ENCODE results near the gene TIMMDC1. TPM values are rescaled to one million over a fixed set of nuclear protein-coding genes. Genes with fewer than 3 reads are reported as not detected.

The TIMMDC1 gene
- total RNA-seq, 1 experiment from 2014 or later = 109 TPM

- H3T11ph ChIP-seq (ENCODE audit: low read length) = no peak overlapping the region
- no peaks in the 10 kb centered on the region for H3K9me3 ChIP-seq (ENCODE audit: control insufficient read depth, low read depth, low read length)
- no peaks in the 10 kb centered on the region for H3K4me1 ChIP-seq (ENCODE audit: insufficient read depth, low read length)
- H2AFZ ChIP-seq (ENCODE audit: low read length) = no peak overlapping the region
- H3K9ac ChIP-seq (ENCODE audit: extremely low read depth, insufficient read length, low read length) = no peak overlapping the region
- H3K4me3 Mint-ChIP-seq = no peak overlapping the region
- H3K79me2 ChIP-seq (ENCODE audit: insufficient read depth, low read length) = no peaks in the 10 kb centered on the region; the same call in 1 of the 2 replicates
- H3K27ac ChIP-seq (ENCODE audit: insufficient read length, low read depth, low read length) = no peak overlapping the region
- H2BK5ac ChIP-seq (ENCODE audit: insufficient read length, low read length) = no peak overlapping the region
- peaks cover 23 to 82% (median 81%) of the 10 kb centered on the region in 3 experiments; a peak in 6 of 7 replicates for H3K36me3 Mint-ChIP-seq (ENCODE audit: insufficient read depth in 1 of 3, low read depth in 3 of 3)
- no peak overlapping the region for H3K27ac Mint-ChIP-seq
- H3K27me3 Mint-ChIP-seq (ENCODE audit: low read depth) = no peaks in the 10 kb centered on the region
- no peak overlapping the region for H3K23ac ChIP-seq (ENCODE audit: insufficient read length, low read depth, low read length)
- 0 out of 4 replicates have a peak, but pooled peaks cover 5% of the 10 kb centered on the region in 2 experiments for H3K4me1 Mint-ChIP-seq
- WGBS (ENCODE audit: extremely low coverage, insufficient read length, low lambda C conversion rate) = no CpG with 5 or more reads among the region's 4 CpGs
- H3K4me2 ChIP-seq (ENCODE audit: insufficient read depth, insufficient read length, low read length) = no peak overlapping the region
- H2BK12ac ChIP-seq (ENCODE audit: insufficient read length, low read depth, low read length) = no peak overlapping the region
- H4K91ac ChIP-seq (ENCODE audit: insufficient read length, low read depth, low read length) = no peak overlapping the region
- no peak overlapping the region for H3K4ac ChIP-seq (ENCODE audit: low read depth, low read length)
- H2AK5ac ChIP-seq (ENCODE audit: insufficient read length, low read length) = no peak overlapping the region
- no peak overlapping the region for H3K18ac ChIP-seq (ENCODE audit: insufficient read length, low read depth, low read length)
- H3K23me2 ChIP-seq (ENCODE audit: insufficient read length, low read depth, low read length, poor library complexity, severe bottlenecking) = no peaks in the 10 kb centered on the region
- no peak overlapping the region for H3K14ac ChIP-seq (ENCODE audit: insufficient read depth, low read length)
- no peaks in the 10 kb centered on the region for H4K20me1 ChIP-seq (ENCODE audit: control insufficient read depth, insufficient read depth, insufficient read length)
- no peak for DNase-seq
- H4K5ac ChIP-seq (ENCODE audit: insufficient read length, low read depth, low read length) = no peak overlapping the region
- no peak overlapping the region for H2BK20ac ChIP-seq (ENCODE audit: low read depth, low read length, poor library complexity, severe bottlenecking)
- no peak overlapping the region for H4K8ac ChIP-seq (replicated peaks; ENCODE audit: insufficient read length, low read depth, low read length)
- H3K27me3 ChIP-seq (ENCODE audit: insufficient read depth, low read length) = no peaks in the 10 kb centered on the region
- no peak overlapping the region for H2BK120ac ChIP-seq (ENCODE audit: low read depth, low read length, poor library complexity, severe bottlenecking)
- no peak overlapping the region for H3K56ac ChIP-seq (ENCODE audit: insufficient read length, low read depth, low read length)
- no peak overlapping the region for H2BK15ac ChIP-seq (ENCODE audit: low read depth, low read length)
- no peak for TF ChIP-seq CTCF (conservative IDR thresholded peaks at IDR 0.05)
- no peaks in the 10 kb centered on the region for H3K9me3 Mint-ChIP-seq
- H3K79me1 ChIP-seq (ENCODE audit: insufficient read depth, low read depth, low read length, poor library complexity, severe bottlenecking) = peaks cover 7% of the 10 kb centered on the region
These were observed 41.1 kb upstream of the TIMMDC1 start for GRCh38 chr3:119457246-119457645.
